GM21528 (cell line): ENCODE results near the gene TAOK1.

ENCODE experiments used
- ATAC-seq: cut with Tn5 transposase; IDR thresholded peaks from one replicate; pipeline ENCODE4 v1.9.1; 2021; ENCODE audit warnings: mild to moderate bottlenecking, moderate library complexity; ENCODE audit not compliant: unreplicated experiment, low FRiP score

The TAOK1 gene

GRCh38 chr17:29578626-29579485 is 188.7 kb downstream of the TAOK1 start:
- no peak for ATAC-seq

GRCh38 chr17:29579866-29580771 is 190.0 kb downstream of the TAOK1 start:
- peak; percentile 48 for ATAC-seq

GRCh38 chr17:29581583-29582253 is 191.6 kb downstream of the TAOK1 start:
- no peak for ATAC-seq

- no peak for ATAC-seq
These were observed 192.1 kb downstream of the TAOK1 start for GRCh38 chr17:29582254-29582765.

GRCh38 chr17:29582772-29583171 is 192.6 kb downstream of the TAOK1 start:
- ATAC-seq: no peak

GRCh38 chr17:29583324-29584248 is 193.4 kb downstream of the TAOK1 start:
- no peak for ATAC-seq

DNA sequence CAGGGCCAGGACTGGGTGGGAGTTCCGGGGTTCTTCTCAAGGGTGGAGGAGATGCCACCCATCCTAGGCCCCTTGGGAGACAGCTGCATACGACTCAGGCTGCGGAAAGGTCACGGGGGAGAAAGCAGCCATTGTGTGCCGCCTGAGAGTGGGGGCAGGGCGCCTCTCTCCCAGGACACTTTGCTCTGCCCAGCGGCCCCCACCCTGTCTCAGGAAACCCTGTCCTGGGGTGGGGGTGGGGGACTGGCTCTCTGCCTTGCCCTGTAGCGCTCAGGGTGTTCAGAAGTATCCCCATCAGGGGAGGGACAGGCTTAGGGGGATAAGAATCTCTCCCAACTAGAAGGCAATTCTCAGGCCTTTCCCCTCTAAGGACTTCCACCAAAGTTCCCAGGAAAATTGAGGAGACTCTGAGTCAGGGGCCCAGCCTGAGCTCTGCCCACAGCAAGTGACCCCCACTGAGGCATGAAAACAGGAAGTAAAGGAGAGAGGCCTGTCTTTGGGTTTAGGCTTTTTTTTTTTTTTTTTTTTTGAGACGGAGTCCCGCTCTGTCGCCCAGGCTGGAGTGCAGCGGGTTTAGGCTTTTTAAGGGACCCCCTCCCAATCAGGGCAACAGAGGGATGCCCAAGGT is 194.4 kb downstream of the TAOK1 start:
- ATAC-seq: no peak

DNA sequence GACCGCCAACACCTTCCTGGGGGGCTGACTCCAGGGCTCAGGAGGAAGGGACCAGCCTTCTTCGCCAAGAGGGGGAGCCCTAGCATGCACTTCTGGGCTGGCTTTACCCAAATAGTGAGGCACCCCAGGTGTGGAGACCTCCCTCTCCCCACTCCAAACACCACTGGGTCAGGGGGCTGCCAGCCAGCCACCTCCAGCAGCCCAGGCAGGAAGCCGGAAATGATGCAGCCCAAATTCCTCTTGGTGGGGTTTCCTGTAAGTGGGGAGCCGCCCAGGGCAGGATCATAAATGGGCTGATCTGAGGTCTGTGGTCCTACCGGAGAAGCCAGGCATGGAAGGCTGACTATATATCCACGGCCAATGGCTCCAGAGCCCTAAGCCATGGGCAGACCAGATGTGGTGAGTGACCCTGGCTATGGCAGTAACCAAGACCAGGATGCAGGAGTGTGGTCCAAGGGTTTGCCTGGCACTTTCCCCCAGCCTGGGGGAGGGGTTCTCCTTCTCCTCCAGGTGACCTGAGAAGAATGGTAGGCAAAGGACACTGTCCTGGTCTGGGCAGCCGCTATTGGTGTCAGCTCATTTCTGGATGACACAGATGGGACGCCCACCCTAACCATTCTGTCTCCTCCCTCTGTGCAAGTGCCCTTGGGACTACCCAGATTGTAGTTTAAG is 195.1 kb downstream of the TAOK1 start:
- no peak for ATAC-seq

DNA sequence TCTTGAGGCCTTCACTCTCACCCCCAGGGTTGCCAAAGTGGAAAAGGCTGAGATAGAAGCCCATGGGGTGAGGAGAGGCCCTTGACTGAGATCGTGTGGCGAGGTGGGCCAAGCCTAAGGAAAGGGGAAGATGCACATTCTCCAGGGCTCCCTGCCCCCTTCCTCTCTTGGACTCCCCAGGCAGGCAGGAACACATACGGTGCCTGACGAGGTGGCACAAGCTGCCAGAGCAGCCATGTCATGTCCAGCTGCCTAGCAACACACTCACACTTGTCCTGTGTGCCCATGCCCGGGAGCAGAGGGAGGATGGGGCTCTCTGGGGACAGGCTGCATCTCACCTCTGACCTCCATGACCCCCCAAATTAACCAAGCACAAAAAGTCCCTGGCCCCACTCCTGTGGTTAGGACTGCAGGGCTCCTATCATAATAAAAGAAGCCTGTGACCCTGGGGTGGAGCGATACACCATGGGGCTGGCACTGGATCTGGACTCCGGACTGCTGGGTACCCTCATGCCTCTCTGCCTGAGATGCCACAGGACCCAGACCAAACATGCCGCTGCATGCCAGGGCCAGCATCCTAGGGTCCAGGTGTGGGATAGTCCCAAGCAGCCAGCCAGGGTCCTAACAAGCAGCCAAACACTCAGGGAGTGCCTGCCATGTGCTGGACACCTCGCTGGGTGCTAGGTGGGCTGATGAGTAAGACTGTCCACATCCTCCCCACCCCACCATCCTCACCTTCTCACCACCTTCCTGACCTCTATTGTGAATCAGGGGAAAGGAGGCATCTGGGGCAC is 196.7 kb downstream of the TAOK1 start:
- ATAC-seq: no peak

GRCh38 chr17:29587591-29587990 is 197.4 kb downstream of the TAOK1 start:
- no peak for ATAC-seq

DNA sequence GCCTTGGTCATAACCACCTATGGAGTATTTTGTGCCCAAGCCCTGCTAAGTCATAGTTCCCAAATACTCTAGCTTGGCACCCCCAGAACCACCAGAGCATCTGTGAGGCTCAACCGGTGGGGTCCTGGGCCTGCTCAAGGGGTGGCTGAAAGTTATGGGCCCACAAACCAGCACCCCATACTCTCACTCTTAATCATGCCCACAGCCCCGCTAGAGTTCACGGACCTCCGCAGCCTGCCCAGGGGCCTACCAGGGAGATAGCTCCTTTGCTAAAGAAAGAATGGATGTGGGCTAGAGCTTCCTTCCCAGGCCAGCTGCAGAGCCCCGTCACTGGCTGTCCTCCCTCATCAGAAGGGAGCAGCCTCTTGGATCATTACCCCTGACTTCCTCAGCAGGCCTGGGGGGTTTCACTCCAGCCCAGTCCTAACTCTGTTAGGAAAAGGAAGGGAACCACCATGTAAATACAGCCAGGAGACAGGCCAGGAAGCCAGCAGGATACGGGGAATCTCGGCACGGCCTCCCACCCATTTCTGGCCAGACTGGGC is 197.9 kb downstream of the TAOK1 start:
- no peak for ATAC-seq

DNA sequence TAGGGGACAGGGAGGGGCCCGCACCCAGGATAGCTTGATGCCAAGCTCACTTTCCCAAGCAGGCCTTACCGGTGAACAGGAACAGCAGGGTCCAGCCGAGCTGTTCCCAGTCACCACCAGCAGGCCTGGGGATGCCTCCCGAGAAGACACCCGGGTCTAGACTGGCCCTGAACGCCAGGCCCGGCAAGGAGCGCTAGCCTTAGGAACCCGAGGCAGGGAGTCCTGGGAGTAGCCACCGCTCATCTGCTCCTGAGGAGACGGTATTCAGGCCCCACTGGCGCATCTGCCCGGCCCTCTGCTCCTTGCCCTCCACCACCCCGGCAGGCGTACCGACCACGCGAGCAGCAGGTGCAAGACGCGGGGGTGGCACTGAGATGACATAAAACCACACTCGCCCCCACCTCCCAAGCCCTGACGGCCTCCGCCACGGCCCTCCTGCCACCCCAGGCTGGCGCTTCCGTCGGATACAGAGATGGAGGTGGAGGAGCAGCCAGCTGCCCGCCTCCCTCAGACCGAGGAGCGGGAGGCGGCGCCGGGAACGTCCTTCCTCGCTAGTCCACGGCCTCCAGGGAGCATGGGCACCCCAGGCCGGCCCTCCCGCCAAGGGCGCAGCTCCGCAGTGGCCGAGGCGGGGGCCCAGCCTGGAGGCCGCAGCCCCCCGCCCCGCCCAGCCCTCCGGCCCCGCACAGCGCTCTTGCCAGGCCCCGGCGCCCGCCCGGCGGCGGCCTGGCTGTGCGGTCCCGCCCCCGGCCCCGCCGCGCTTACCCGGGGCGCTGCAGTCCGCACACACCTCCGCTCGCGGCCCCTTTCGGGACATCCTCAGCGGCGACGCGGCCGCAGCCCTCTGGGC is 198.6 kb downstream of the TAOK1 start:
- no peak for ATAC-seq

DNA sequence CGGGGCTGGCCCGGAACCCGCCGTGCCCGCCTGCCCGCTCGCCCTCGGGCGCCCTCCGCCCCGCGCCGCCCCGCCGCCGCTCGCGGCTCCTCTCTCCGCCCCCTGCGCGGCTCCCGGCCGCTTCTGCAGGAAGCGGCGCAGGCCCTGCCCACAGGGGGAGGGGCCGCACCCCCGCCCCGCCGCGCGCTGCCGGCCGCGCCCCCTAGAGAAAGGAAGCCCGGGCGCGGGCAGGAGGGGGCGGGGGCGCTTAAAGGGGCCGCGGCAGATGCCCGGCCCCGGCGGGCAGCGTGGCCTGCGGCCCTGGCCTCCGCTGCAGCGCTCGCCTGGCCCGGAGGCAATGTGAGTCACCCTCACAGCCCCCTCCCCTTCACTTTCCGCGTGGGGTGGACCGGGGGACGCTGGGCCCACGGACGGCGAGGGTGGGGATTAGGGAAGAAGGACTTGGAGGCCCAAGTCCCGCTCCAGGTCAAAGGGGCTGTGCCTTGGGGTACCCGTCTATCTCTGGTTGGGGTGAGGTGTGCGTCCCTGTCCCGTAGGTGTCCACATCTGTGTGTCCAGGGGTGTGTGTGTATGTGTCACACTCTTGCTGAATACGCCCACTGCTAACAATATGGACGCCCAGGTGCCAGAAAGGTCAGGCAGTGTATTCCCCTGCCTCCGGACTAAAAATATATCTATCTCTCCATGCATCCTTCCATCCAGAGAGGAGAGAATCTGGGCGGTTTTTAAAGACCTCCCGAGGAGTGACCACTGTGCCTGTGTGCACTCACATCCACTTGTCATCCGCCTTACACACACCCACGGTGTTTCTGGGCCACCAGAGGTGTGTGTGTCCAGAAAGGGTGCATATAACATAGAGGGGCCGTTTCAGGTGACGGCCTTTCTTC is 199.6 kb downstream of the TAOK1 start, which contains the start of gene GIT1:
Gene GIT1, minus strand, starts transcription at position 125 of the 887 bp plus-strand sequence. CDS start 270 bp downstream, outside the sequence.
- no peak for ATAC-seq

DNA sequence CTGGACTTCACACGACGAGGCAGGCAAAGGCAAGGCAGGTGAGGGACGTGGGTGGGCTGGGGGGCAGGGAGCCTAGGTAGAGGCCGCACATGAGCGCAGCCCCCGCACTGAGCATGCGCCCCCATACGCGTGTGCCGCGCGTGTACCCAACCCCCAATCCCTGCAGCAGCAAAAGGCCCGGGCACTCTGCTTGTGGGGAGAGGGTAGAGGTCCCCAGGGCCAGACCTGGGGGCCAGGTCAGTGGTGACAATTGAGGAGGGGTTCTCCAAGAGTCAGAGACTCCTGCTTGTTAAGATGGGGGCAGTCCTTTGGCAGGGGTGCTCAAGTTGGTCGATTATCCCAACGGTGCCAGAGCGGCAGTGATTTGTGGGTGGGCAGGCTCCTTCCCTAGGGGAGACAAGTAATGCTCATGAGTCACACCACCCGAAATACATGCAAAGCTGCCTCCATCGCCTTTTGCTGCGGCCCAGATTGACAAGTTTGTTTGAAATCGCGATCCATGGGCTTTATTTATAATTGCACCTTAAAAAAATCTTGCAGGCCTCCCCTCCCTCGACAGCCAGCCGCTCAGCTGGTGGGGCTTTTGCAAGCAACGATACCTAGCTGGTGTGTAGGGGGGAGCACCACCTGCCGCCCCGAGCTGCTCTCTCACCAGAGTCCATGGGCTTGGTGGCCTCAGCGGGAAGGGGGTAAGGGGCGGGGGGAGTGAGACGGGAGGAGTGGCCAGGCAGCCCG is 200.4 kb downstream of the TAOK1 start:
- no peak for ATAC-seq
